VCaP (cell line): ENCODE data around the gene AGFG2.

Experiments used
- H3K27ac ChIP-seq: fragments of 450-650 bp; 2 replicates; pipeline ENCODE4 v1.5.1; 2017
- CTCF ChIP-seq: fragments of 450-650 bp; conservative IDR thresholded peaks from 2 replicates; pipeline ENCODE4 v1.5.1; 2017; ENCODE audit warnings: mild to moderate bottlenecking, moderate library complexity

The AGFG2 gene

GRCh38 chr7:100578246-100579183, 39.5 kb downstream of the AGFG2 start:
- H3K27ac ChIP-seq, result no peak overlapping the region
- no peak for TF ChIP-seq CTCF

GRCh38 chr7:100580466-100581283, 41.7 kb downstream of the AGFG2 start:
- H3K27ac ChIP-seq, result peak overlapping the region; percentile 99; the same call in 1 of the 2 replicates
- TF ChIP-seq CTCF, result no peak

GRCh38 chr7:100582041-100582579, 43.1 kb downstream of the AGFG2 start:
- H3K27ac ChIP-seq, result peak overlapping the region; percentile 99
- no peak for TF ChIP-seq CTCF

DNA sequence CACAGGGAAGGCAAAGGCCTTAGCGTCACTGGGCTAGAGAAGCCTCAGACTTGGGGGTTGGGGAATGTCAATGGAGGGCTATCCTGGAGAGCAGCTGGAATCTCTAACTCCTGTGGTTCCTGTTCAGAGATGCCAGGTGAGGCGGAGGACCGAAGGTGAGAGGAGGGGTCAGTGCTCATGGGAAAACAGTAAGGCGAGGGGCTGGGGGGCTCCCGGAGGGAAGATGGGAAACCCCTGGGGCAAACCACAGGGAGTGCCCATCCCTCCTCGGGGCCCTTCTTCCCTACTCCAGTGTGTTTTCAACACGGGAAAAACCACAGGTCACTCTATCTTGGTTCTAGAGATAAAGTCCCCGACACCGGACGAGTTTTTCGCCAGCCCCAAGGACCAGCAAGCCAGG, 43.6 kb downstream of the AGFG2 start:
- TF ChIP-seq CTCF, result no peak
- H3K27ac ChIP-seq, result peak overlapping the region; percentile 99

DNA sequence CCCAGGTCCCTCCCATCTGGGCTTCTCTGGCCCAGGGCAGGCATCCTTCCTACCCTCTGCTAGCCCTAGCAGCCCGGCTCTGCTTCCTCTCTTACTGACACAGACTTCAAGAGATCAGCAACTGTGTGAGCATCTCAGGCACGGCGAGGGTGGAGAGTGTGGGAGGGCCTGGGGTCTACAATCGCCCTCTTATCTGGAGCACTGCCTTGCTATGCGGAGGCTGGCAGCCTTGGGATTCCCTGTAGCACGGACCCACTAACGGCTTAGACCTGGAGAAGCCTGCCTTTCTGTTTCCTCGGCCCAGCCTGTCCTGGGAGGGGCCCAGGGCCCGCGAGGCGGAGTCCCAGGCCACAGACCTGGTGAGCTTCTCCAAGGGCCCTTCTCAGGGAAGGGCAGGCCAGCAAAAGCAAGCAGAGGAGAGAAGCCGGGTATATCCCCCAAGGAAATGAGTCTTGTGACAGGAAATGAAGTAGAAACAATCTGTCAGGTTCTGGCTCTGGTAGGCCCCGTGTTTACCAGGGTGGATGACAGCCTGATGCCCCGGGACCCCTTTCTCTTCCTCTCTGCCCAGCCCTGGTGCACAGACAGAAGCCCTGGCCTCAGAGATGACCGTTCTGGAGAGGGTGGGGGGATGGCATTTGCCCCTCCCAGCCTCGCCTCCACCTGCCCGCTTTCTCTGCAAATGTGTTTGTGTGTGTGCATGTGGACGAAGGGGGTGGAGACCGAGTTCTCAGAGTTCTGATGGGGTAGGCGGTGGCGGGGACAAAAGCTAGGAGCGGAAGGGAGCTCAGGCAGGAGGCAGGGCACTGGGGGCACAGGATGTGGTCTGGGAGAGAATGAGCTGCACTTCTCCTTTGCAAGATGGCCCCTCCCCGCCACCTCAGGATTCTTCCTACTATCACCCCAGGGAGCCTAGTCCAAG, 44.4 kb downstream of the AGFG2 start:
- TF ChIP-seq CTCF, result no peak
- peak overlapping the region; percentile 99 for H3K27ac ChIP-seq

DNA sequence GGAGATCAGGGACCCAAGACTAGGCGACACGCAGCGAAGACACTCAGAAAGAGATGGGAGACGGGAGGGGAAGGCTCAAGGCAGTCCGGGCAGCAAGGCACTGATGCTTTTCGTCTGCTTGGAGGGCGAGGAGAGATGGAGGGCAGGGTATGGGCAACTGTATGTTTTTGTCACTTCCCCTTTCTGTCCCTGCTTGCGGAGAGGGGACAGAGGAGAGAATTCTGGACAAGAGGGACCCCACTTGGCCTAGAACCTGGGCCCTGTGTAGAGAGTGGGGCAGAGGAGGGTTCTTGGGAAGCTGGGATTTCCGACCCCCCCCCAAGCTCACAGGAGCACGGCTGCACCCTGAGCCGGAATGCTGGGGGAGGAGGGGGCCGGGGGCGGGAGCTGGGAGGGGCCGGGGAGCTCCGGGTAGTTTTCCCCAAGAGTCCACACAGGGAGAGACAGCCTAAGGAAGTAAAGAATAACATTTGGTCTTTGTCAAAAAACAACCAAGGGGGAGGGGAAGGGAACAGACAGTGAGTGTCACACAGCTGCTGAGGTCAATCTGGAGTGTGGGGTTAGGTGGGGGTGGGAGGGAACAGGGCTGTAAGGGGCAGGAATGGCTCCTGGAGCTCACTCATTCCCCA, 45.2 kb downstream of the AGFG2 start:
- TF ChIP-seq CTCF, result no peak
- peak overlapping the region; percentile 99 for H3K27ac ChIP-seq
